Peyer's patch (tissue), 4 donors: Measurements from ENCODE around the gene CISH.

ENCODE experiments used
- CTCF ChIP-seq, 6 experiments: fragments of 450-650 bp in 4 of 6; fragments of 200-600 bp in 2 of 6; sonication (generic) in 1 of 6; IDR thresholded peaks; one replicate each; pipeline ENCODE4 v1.5.1; 2017 to 2019; ENCODE audit warnings: antibody characterized with exemption in 6 of 6, mild to moderate bottlenecking in 3 of 6, moderate library complexity in 1 of 6
- POLR2A ChIP-seq, 2 donors: fragments of 450-650 bp; IDR thresholded peaks; one replicate each; pipeline ENCODE4 v1.5.1; 2017; ENCODE audit warnings: antibody characterized with exemption in 2 of 2, mild to moderate bottlenecking in 2 of 2, moderate library complexity in 2 of 2

GRCh38 chr3:50591196-50591741, 20.3 kb downstream of the CISH start:
- TF ChIP-seq POLR2A (IDR thresholded peaks at IDR 0.05) (no peak), CTCF (IDR thresholded peaks at IDR 0.05) (no peak)
